Heart left ventricle (tissue), 16 donors: ENCODE measurements around the gene TLE1. TPM values are rescaled to one million over a fixed set of nuclear protein-coding genes. Genes with fewer than 3 reads are reported as not detected.

Source experiments
- ATAC-seq, 4 donors: fragments of 200-7000 bp; cut with Tn5 transposase; one replicate each; pipeline ENCODE4 v1.9.1; 2020 to 2022; ENCODE audit warnings: moderate library complexity in 4 of 4, mild to moderate bottlenecking in 3 of 4, moderate number of reproducible peaks in 1 of 4
- DNase-seq, 5 donors: peaks; one replicate each; pipeline ENCODE4 v3.0.0-alpha.2; 2020
- H3K27ac ChIP-seq, 12 donors: fragments of 200-600 bp; sonication (generic) in 4 of 12; one replicate each; pipeline versions ENCODE4 v1.5.0 to v1.8.0; 2016 to 2022; ENCODE audit warnings: mild to moderate bottlenecking in 2 of 12
- H3K27me3 ChIP-seq, 9 donors: fragments of 200-600 bp; sonication (generic) in 2 of 9; one replicate each; pipeline versions ENCODE4 v1.5.1 to v1.8.0; 2016 to 2022; ENCODE audit warnings: mild to moderate bottlenecking in 3 of 9
- H3K36me3 ChIP-seq, 9 donors: fragments of 200-600 bp; sonication (generic) in 2 of 9; one replicate each; pipeline versions ENCODE4 v1.5.0 to v1.8.0; 2018 to 2022; ENCODE audit warnings: mild to moderate bottlenecking in 2 of 9
- H3K4me1 ChIP-seq, 12 donors: fragments of 200-600 bp; sonication (generic) in 4 of 12; one replicate each; pipeline versions ENCODE4 v1.5.0 to v1.8.0; 2016 to 2022; ENCODE audit warnings: mild to moderate bottlenecking in 3 of 12
- H3K4me3 ChIP-seq, 12 donors: fragments of 200-600 bp; sonication (generic) in 4 of 12; one replicate each; pipeline versions ENCODE4 v1.5.0 to v1.8.0; 2017 to 2022; ENCODE audit warnings: mild to moderate bottlenecking in 9 of 12, moderate library complexity in 4 of 12
- H3K9me3 ChIP-seq, 12 donors: fragments of 200-600 bp; sonication (generic) in 4 of 12; one replicate each; pipeline versions ENCODE4 v1.5.0 to v1.8.0; 2016 to 2022; ENCODE audit warnings: mild to moderate bottlenecking in 1 of 12
- POLR2A ChIP-seq, 2 donors: fragments of 450-650 bp; IDR thresholded peaks; one replicate each; pipeline ENCODE4 v1.6.1; 2017; ENCODE audit warnings: antibody characterized with exemption in 2 of 2, mild to moderate bottlenecking in 2 of 2, moderate library complexity in 2 of 2
- WGBS, 4 donors: extraction: QIAGEN DNeasy Blood & Tissue Kit in 2 of 4; methylation state at CpG; one replicate each; pipeline versions ENCODE4 v1.1.5 to v1.1.7; 2013 to 2018; 5-methylcytosine and 5-hydroxymethylcytosine counted together
- intact Hi-C, 10 donors: fragments of 100-400 bp; cut with DNase I; formaldehyde crosslinking; loops; one replicate each; pipeline versions ENCODE4 v1.11.1 to v1.14.2; 2022
- polyA plus RNA-seq, 2 donors: library from polyadenylated mRNA; stranded (reverse); fragments of 200-250 nt; gene quantifications; one replicate each; pipeline ENCODE4 v1.2.3, GENCODE V29; 2013
- total RNA-seq, 9 donors: library from RNA; depleted of rRNA in 2 of 9; stranded (reverse); fragments of >200 nt in 2 of 9; fragmentation: NEBNext Ultra II Directional in 3 of 9; extraction: Animal tissue kit (Norgen Biotek cat#: 25700) in 3 of 9; gene quantifications; one replicate each; pipeline versions ENCODE4 v1.1.0 to v1.2.4, GENCODE V29; 2016 to 2023
- TF ChIP-seq, protein P1 (sequence below), 12 donors: fragments of 200-600 bp; sonication (generic) in 4 of 12; IDR thresholded peaks; one replicate each; pipeline versions ENCODE4 v1.5.0 to v1.8.0; 2018 to 2022; ENCODE audit warnings: antibody characterized with exemption in 12 of 12, mild to moderate bottlenecking in 5 of 12
- donor health status: ischemic (EF 13 %, LVEDD 7.1; RV severe dilation, severe dysfunction).
- donor health status: healthy with polysubstance abuse.
- donor health status: DM: no; HTN: yes; CAD: no.
- donor health status: DM: no; HTN: no; CAD: no.
- donor health status: ischemic (EF 25% LVEDD 6.9; RV normal size, moderate dysfunction).
- donor health status: ischemic (EF 25% LVEDD 5.7; RV mildly dilated, moderate dysfunction).
- donor health status: healthy.
- donor health status: DM: yes; HTN: yes; CAD: no.
- donor health status: ischemic (EF 35%, LVEDD 5.7; RV mildly dilated, moderate dysfunction).
- donor health status: nonischemic (EF 11% LVEDD 7.7; RV severe dilation, severe dysfunction).
- donor health status: DM: yes; HTN: yes; CAD: no.
- donor health status: PGD.
- donor health status: ischemic (EF 29% LVEDD 5.4; RV normal size, mild dysfunction).
- donor health status: nonischemic (EF 23%, LVEDD 6.1; RV moderate dilation, normal function).

The TLE1 gene
- total and polyA plus RNA-seq, 11 donors = 6.2 to 25.4 (median 9.8) TPM

DNA sequence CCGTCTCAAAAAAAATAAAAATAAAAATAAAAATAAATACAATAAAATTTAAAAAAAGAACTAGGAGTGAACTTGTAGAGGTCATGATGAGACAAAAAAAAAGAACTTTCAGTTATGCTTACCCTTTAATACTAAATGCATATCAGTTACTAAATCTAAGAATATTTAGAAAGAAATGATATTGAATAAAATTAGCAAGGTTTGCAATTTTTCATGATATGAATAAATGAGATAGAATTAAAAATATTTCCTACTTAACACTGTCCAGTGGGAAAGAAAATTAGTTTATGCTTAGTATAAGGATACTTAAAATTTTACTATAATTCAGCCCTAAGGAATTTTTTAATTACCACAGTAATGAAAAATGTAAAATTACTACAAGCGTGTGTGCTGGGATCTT, 132.4 kb downstream of the TLE1 start:
- no peak for ATAC-seq
- Histone ChIP-seq H3K4me3 (no peak overlapping the region), H3K4me1 (peaks cover 0 to 27% (median 9%) of the 10 kb centered on the region in 12 donors), H3K9me3 (no peaks in the 10 kb centered on the region), H3K27me3 (no peaks in the 10 kb centered on the region), H3K36me3 (no peaks in the 10 kb centered on the region), H3K27ac (no peak overlapping the region)
- TF ChIP-seq POLR2A (IDR thresholded peaks at IDR 0.05) = no peak
- TF ChIP-seq, protein P1, sequence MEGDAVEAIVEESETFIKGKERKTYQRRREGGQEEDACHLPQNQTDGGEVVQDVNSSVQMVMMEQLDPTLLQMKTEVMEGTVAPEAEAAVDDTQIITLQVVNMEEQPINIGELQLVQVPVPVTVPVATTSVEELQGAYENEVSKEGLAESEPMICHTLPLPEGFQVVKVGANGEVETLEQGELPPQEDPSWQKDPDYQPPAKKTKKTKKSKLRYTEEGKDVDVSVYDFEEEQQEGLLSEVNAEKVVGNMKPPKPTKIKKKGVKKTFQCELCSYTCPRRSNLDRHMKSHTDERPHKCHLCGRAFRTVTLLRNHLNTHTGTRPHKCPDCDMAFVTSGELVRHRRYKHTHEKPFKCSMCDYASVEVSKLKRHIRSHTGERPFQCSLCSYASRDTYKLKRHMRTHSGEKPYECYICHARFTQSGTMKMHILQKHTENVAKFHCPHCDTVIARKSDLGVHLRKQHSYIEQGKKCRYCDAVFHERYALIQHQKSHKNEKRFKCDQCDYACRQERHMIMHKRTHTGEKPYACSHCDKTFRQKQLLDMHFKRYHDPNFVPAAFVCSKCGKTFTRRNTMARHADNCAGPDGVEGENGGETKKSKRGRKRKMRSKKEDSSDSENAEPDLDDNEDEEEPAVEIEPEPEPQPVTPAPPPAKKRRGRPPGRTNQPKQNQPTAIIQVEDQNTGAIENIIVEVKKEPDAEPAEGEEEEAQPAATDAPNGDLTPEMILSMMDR (IDR thresholded peaks at IDR 0.05) = no peak
- intact Hi-C loops = loop anchor here in 1 of 10 donors (10.0 kb wide), 2 partner anchors 68 to 182 kb away; no protein-coding TSS in a partner anchor
- no peak for DNase-seq
- WGBS, 4 donors = 87 to 95% (median 90%) methylated on average over 2 of the region's 2 CpGs

DNA sequence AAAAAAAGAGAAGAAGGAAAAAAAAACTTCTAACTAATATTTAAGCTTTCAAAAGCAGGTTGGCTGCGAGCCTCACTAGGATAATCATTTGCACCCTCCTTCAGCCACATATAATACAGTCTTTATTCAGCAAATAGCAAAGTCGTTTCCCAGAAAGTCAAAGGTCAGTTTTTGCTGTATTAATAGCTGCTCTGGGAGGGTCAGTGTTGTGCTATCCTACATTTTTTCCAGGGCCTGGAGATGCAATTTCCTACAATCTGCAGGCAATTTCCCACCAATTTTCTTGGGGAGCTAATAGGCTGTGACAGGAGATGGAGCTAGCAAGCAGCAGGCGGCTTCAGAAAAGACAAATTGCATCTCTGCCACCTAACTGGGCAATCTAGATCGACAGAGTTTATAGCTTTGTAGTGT, 136.8 kb downstream of the TLE1 start:
- peaks cover 0 to 16% (median 0%) of the 10 kb centered on the region in 12 donors for H3K4me1 ChIP-seq
- peak overlapping the region in 4 of 12 donors; percentile 18 to 51 (median 20) for H3K27ac ChIP-seq
- 50 to 57% (median 53%) methylated on average over 4 of the region's 4 CpGs for WGBS, 4 donors
- no peaks in the 10 kb centered on the region for H3K36me3 ChIP-seq
- no peaks in the 10 kb centered on the region for H3K9me3 ChIP-seq
- ATAC-seq (peak in 1 of 4 donors; percentile 24), DNase-seq (no peak)
- TF ChIP-seq, protein P1 (IDR thresholded peaks at IDR 0.05) = peak in 1 of 12 donors; percentile 6
- no peak for TF ChIP-seq POLR2A (IDR thresholded peaks at IDR 0.05)
- intact Hi-C loops = loop anchor here in 1 of 10 donors (10.0 kb wide), 2 partner anchors 72 to 178 kb away; no protein-coding TSS in a partner anchor
- H3K27me3 ChIP-seq = no peaks in the 10 kb centered on the region
- H3K4me3 ChIP-seq = no peak overlapping the region

DNA sequence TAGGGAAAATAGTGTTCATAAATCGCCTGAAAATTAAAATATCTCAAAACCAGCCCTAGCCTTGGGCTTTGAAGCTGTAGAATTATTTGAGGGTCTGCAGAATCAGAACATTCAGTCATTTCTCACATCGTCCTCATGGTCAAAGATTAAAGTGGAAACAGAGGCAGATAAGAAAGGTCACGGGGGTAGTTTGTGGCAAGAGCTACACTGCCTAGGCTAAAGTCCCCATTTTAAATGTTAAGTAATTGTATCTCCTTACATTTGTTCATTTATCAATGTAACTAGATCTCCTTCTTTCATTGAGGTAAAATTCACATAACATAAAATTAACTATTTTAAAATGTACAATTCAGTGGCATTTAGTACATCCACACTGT, 139.2 kb downstream of the TLE1 start:
- H3K4me1 ChIP-seq = peaks cover 0 to 20% (median 0%) of the 10 kb centered on the region in 12 donors
- H3K27ac ChIP-seq = no peak overlapping the region
- ATAC-seq (no peak), DNase-seq (no peak)
- 50 to 61% (median 54%) methylated on average over 3 of the region's 3 CpGs for WGBS, 4 donors
- no peaks in the 10 kb centered on the region for H3K27me3 ChIP-seq
- no peaks in the 10 kb centered on the region for H3K9me3 ChIP-seq
- H3K4me3 ChIP-seq = no peak overlapping the region
- intact Hi-C loops = loop anchor here in 1 of 10 donors (10.0 kb wide), 2 partner anchors 75 to 175 kb away; no protein-coding TSS in a partner anchor
- H3K36me3 ChIP-seq = no peaks in the 10 kb centered on the region
- no peak for TF ChIP-seq POLR2A (IDR thresholded peaks at IDR 0.05)
- TF ChIP-seq, protein P1 (IDR thresholded peaks at IDR 0.05) = no peak

DNA sequence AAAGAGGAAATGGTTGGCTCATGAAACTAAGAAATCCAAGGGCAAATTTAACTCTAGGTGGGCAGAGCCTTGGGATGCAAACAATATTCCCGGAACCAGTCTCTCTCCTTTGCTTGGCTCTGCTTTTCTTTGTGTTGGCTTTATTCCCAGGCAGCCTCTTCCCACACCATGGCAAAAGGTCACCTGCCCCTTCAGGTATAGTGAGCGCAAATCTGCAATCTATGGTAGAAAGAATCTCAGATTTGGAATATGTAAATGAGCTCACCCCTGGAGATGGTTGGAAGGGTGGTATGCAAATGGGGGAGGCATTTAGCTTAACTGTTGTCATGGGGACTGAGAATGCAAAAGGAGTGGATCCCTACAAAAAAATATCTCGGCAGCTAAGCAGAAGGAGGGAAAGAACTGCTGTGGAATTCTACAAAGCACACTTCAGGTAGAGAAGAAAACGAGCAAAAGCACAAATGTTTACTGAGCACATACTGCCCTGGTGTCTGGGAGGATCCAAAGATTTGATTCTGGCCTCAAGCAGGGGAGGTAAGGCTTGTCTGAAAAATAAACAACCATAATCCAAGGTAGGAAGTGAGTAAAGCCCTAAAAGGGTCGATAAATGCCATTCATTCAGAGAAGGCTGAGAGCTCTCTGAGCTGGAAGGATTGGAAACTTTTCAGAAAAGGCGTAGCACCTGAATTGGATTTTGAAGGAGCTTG, 139.7 kb downstream of the TLE1 start:
- H3K9me3 ChIP-seq = no peaks in the 10 kb centered on the region
- H3K27ac ChIP-seq = no peak overlapping the region
- intact Hi-C loops = loop anchor here in 1 of 10 donors (10.0 kb wide), 2 partner anchors 75 to 175 kb away; no protein-coding TSS in a partner anchor
- H3K27me3 ChIP-seq = no peaks in the 10 kb centered on the region
- ATAC-seq (no peak), DNase-seq (no peak)
- TF ChIP-seq POLR2A (IDR thresholded peaks at IDR 0.05) = no peak
- TF ChIP-seq, protein P1 (IDR thresholded peaks at IDR 0.05) = no peak
- H3K4me3 ChIP-seq = no peak overlapping the region
- H3K36me3 ChIP-seq = no peaks in the 10 kb centered on the region
- 71 to 81% (median 76%) methylated on average over 6 of the region's 6 CpGs for WGBS, 4 donors
- H3K4me1 ChIP-seq = peaks cover 0 to 20% (median 0%) of the 10 kb centered on the region in 12 donors
